Hematopoietic multipotent progenitor cell (in vitro differentiated cells): Measurements from ENCODE around the gene HPSE. TPM values are rescaled to one million over a fixed set of nuclear protein-coding genes. Genes with fewer than 3 reads are reported as not detected.

ENCODE experiments used
- DNase-seq, 3 donors: peaks; one replicate each; pipeline ENCODE4 v3.0.0-alpha.2; 2011 to 2015; ENCODE audit warnings: low read depth in 2 of 3, low spot score in 2 of 3
- small RNA-seq: library from RNA; depleted of rRNA; stranded (forward); fragments of <200 nt; gene quantifications from one replicate; pipeline ENCODE3, GENCODE V24; 2012
- total RNA-seq: library from RNA; depleted of rRNA; stranded (reverse); fragments of >200 nt; gene quantifications from one replicate; pipeline ENCODE4 v1.2.3, GENCODE V29; 2012

The HPSE gene
- total RNA-seq, 1 donor: 0.81 TPM

DNA sequence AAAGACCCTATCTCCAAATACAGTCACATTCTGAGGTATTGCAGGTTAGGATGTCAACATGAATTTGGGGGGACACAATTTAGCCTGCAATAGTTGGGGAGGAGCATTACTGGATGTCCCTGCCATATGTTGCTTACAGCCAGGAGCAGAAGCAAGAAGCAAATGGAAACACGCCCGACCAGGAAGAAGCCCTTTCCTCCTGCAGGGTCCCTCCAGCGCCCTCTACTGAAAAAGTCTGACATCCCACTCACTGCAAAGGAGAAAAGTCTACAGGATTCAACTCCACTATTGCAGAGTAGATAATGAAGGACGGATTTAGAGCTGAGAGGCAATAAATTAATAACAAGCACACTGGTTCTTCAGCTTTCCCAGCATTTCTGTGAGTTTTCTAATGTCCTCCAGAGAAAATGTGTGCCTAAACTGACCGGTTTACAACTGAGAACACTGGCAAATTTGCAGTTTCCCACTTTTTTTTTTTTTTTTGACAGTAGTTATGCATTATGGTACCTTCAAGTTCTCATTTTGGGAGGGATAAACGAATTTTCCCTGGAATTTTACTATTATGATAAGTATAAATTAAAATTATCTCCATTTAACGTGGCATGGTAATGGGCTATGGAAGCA, 81.8 kb downstream of the HPSE start:
- peak; percentile 47 to 89 (median 78) for DNase-seq

DNA sequence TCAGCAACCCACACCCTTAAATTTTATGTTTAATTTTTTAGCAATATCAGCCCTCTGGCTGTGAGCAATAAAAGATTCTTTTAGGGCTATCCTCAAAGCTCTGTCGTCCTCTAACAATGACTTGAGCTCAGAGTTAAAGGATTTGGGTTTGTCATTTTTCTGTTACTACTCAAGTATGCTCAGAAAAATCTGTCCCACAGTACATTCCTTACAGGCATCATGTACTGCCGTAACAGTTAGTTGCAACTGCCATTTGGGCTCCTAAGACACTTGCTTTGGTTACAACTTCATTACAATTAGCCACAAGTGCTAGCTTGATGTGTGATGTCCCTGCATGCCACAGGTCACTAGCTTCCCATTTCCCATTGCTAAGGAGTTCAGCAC, 83.2 kb downstream of the HPSE start:
- no peak for DNase-seq

DNA sequence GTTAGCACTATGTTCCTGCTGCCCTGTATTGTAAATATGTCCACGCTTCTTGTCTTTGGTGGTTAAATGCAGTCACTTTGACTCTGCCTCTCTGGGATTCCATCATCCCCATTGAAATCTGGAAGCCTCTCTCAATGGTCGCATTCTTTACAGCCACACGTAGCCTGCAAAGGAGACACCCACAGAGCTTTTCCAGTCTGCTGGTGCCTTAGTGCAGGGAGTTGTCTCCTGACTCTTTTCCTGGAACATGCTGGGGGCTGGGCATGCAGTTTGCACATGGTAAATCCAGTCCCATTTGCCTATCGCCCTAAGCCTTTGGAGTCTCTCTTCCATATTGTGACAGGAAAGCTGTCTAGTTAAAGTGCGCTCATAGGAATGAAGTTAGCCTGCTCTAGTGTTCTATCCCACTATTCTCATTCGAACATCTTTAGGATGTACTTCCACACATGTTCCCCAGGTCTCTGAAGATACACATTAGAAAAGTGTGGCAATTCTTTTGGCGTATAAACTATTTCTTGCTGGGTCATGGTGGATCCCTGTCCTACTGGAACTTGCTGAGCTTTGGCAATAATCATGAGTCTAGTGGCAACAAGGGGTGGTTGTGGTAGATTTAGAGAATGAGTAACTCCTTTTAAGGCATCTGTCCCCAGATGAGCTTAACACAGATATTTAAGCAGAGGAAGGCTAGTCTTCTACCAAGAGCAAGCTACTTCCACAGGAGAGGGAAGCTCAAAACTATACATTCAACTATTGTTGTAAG, 83.8 kb downstream of the HPSE start:
- DNase-seq: no peak

DNA sequence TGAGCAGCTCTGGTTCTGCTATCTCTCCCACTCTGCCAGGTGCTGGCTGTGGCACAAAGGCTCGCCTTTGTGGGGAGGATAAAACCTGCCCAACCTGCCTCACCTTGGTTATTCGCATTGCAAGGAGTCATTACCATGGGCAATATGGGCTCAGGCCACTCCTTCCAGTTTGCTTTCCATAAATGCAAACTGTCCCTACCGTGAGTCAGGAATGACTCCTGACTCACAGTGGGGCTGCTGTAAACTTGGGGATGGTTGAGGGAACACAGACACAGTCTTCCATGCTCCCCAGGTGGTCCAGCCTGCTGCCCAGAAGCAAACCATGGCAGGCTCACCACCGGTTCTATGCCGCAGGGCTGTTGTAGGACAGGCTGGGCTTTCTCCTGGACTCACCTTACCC, 86.2 kb downstream of the HPSE start:
- DNase-seq: no peak

DNA sequence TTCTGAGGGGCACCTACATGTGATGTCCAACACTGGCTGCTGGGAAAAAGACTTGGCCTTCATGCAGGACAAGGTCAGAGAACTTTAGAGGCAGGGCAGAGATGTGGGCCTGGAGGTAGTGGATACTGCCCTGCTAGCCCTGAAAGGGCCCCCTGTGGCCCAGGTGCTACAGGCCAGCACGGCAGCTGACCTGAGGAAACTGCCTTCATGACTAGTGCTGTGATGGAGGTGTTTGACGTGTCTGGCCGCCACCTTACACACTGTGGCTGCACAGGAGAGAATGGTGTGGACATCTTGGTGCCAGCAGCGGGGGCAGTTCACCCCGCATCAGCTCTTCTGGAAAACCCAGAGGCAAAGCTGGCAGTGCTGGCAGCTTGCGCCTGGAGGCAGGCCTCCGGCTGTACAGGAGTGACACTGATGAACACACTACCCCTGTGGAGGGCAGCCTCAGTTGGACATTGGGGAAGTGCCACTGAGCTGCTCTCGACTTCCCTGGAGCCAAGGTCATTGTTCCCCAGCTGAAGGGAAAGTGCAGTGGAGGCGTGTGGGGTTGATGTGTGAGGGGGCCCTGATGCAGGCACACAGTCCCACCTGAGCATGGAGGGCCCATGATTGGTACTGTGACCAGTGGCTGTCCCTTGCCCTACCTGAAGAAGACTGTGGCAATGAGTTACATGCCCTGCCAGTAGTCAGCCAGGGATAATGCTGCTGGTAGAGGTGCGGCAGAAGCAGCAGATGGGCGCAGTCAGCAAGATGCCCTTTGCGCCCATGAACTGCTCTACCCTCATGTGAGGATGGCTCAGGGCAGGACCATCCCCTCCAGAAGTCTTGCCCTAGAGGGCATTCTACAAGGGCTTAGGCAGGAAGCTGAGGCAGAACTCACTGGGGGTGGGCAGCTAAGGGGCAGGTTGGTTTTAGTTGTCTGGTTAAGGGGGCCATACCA, 87.0 kb downstream of the HPSE start:
- no peak for DNase-seq

Small RNA genes within 50 kb of the gene (small RNA-seq; reads per million reads assigned to genes)
- not detected for gene AC114781.5

Other genes starting within 250 kb of the HPSE start
- gene PLAC8, start 220.1 kb downstream of the HPSE start, total RNA-seq: 205 TPM
- 11.6 TPM for gene COQ2, start 50.0 kb downstream of the HPSE start, total RNA-seq
- 14.0 TPM for gene HELQ, start 121.0 kb upstream of the HPSE start, total RNA-seq
- gene MRPS18C, start 121.2 kb upstream of the HPSE start, total RNA-seq: 7.3 TPM
- 14.5 TPM for gene ABRAXAS1, start 150.3 kb upstream of the HPSE start, total RNA-seq
- 19.4 TPM for gene GPAT3, start 201.3 kb upstream of the HPSE start, total RNA-seq